Smooth muscle cell (in vitro differentiated cells): ENCODE measurements around the gene BMPR1A. TPM values are rescaled to one million over a fixed set of nuclear protein-coding genes. Genes with fewer than 3 reads are reported as not detected.

Experiments
- DNase-seq: peaks from one replicate; lab custom pipeline; 2025; ENCODE audit not compliant: unreplicated experiment; lab: John Stamatoyannopoulos, UW
- H2AFZ ChIP-seq: fragments of 200-600 bp; sonication (generic); 2 replicates; pipeline ENCODE4 v1.6.0; 2016; ENCODE audit warnings: antibody characterized with exemption, low read depth, mild to moderate bottlenecking
- H3F3A ChIP-seq: fragments of 200-600 bp; sonication (generic); 2 replicates; pipeline ENCODE4 v1.6.0; 2017; ENCODE audit warnings: antibody characterized with exemption, low read depth
- H3K27ac ChIP-seq: fragments of 200-600 bp; sonication (generic); 2 replicates; pipeline ENCODE4 v1.5.1; 2016; ENCODE audit warnings: low read depth, mild to moderate bottlenecking
- H3K27me3 ChIP-seq: fragments of 200-600 bp; sonication (generic); 2 replicates; pipeline ENCODE4 v1.6.1; 2016; ENCODE audit warnings: low read depth, mild to moderate bottlenecking
- H3K36me3 ChIP-seq: fragments of 200-600 bp; sonication (generic); 2 replicates; pipeline ENCODE4 v1.5.1; 2016; ENCODE audit warnings: low read depth
- H3K4me1 ChIP-seq: fragments of 200-600 bp; sonication (generic); 2 replicates; pipeline ENCODE4 v1.5.1; 2016; ENCODE audit warnings: low read depth
- H3K4me2 ChIP-seq: fragments of 200-600 bp; sonication (generic); 2 replicates; pipeline ENCODE4 v1.6.0; 2016; ENCODE audit warnings: mild to moderate bottlenecking
- H3K4me3 ChIP-seq: fragments of 200-600 bp; sonication (generic); 2 replicates; pipeline ENCODE4 v1.5.1; 2016; ENCODE audit warnings: mild to moderate bottlenecking
- H3K79me2 ChIP-seq: fragments of 200-600 bp; sonication (generic); 2 replicates; pipeline ENCODE4 v1.6.0; 2016; ENCODE audit warnings: low read depth, mild to moderate bottlenecking
- H3K9ac ChIP-seq: fragments of 200-600 bp; sonication (generic); 2 replicates; pipeline ENCODE4 v1.6.0; 2016; ENCODE audit warnings: low read depth
- H3K9me3 ChIP-seq: fragments of 200-600 bp; sonication (generic); replicated peaks from 2 replicates; pipeline ENCODE4 v1.5.1; 2016; ENCODE audit warnings: low read depth
- H4K20me1 ChIP-seq: fragments of 200-600 bp; sonication (generic); 2 replicates; pipeline ENCODE4 v1.6.0; 2016; ENCODE audit warnings: low read depth
- CTCF ChIP-seq: fragments of 200-600 bp; sonication (generic); IDR thresholded peaks from 2 replicates; pipeline ENCODE4 v1.5.1; 2017; ENCODE audit warnings: borderline replicate concordance, mild to moderate bottlenecking, antibody characterized with exemption; ENCODE audit not compliant: insufficient read depth, poor library complexity, severe bottlenecking
- WGBS: methylation state at CpG from one replicate; pipeline ENCODE4 v1.1.7; 2016; ENCODE audit warnings: low lambda C conversion rate; 5-methylcytosine and 5-hydroxymethylcytosine counted together
- polyA plus RNA-seq: library from polyadenylated mRNA; unstranded; fragments of >200 nt; fragmentation: Nextera tagmentation; extraction: Ambion mirVana; gene quantifications from 2 replicates; pipeline ENCODE4 v1.2.1, GENCODE V29; 2016
- total RNA-seq: library from RNA; depleted of rRNA; stranded (reverse); fragments of >200 nt; gene quantifications from 2 replicates; pipeline ENCODE4 v1.2.3, GENCODE V29; 2014

The BMPR1A gene
- total and polyA plus RNA-seq, 2 experiments from 2014 or later: 15.5 to 80.9 TPM

DNA sequence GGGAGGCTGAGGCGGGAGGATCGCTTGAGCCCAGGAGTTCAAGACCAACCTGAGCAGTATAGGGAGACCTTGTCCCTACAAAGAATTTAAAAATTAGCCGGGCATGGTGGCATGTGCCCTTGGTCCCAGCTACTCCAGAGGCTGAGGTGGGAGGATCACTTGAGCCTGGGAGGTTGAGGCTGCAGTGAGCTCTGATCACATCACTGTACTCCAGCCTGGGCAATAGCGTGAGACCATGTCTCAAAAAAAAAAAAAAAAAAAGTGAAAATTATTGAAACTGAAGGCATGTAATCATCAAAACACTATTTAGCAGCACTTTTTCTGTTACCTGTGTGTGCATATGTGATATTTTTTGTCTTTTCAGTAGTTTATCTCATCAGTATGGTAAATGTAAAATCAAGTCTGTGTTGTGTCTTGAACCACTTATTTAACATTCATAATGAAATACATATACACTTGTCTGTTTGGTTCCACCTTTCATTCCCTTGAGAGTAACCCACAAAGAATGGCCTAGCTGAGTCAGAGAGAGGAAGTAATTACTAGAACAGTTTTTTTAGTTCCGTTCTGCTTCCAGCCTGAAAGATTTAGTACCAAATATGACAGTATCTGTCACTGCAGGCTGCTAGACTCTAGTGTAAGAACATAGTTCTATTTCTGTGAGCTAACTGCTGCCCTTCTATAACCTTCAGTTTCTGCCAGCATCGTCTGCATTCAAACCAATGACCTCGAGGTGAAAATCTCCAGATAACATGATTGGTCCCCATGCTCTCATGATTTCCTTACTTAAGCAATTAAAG lies 132.4 kb downstream of the BMPR1A start:
- peaks cover 33% of the 10 kb centered on the region for H3K79me2 ChIP-seq
- H3K27ac ChIP-seq: peak overlapping the region; percentile 50
- H3K36me3 ChIP-seq: peaks cover 4% of the 10 kb centered on the region
- peaks cover 13% of the 10 kb centered on the region for H4K20me1 ChIP-seq
- H3K4me3 ChIP-seq: no peak overlapping the region
- H3K9ac ChIP-seq: no peak overlapping the region
- no peak for TF ChIP-seq CTCF
- no peaks in the 10 kb centered on the region for H3K27me3 ChIP-seq
- peak overlapping the region; percentile 29 for H3K4me2 ChIP-seq
- no peak for DNase-seq
- no peaks in the 10 kb centered on the region for H3K4me1 ChIP-seq
- no peak overlapping the region for H2AFZ ChIP-seq
- 71% methylated on average over 7 of the region's 7 CpGs for WGBS
- H3K9me3 ChIP-seq: no peaks in the 10 kb centered on the region
- no peaks in the 10 kb centered on the region for H3F3A ChIP-seq

DNA sequence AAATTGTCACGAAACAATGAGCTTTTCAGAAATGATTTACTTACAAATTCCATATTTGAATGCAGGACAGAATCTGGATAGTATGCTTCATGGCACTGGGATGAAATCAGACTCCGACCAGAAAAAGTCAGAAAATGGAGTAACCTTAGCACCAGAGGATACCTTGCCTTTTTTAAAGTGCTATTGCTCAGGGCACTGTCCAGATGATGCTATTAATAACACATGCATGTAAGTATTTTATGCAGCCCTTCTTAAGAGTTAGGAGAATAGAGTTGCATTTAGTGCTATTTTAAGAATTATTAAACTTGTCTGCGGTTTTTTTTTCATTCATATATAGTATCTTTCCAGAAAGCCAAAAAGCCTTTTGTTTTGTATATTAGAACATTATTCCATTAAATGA lies 133.6 kb downstream of the BMPR1A start:
- Histone ChIP-seq H4K20me1 (peaks cover 13% of the 10 kb centered on the region), H3K4me2 (no peak overlapping the region), H3K4me3 (no peak overlapping the region), H3K27me3 (no peaks in the 10 kb centered on the region), H3K27ac (no peak overlapping the region), H3F3A (no peaks in the 10 kb centered on the region), H3K9ac (no peak overlapping the region), H3K79me2 (peaks cover 23% of the 10 kb centered on the region), H2AFZ (no peak overlapping the region), H3K36me3 (peaks cover 4% of the 10 kb centered on the region), H3K4me1 (no peaks in the 10 kb centered on the region), H3K9me3 (no peaks in the 10 kb centered on the region)
- no peak for DNase-seq
- WGBS: 64% methylated on average over 3 of the region's 3 CpGs
- TF ChIP-seq CTCF: no peak

- Histone ChIP-seq H3K27me3 (no peaks in the 10 kb centered on the region), H3K27ac (no peak overlapping the region), H3K4me2 (no peak overlapping the region), H3F3A (peaks cover 9% of the 10 kb centered on the region), H2AFZ (no peak overlapping the region), H4K20me1 (no peaks in the 10 kb centered on the region), H3K4me1 (peaks cover 11% of the 10 kb centered on the region), H3K9me3 (no peaks in the 10 kb centered on the region), H3K9ac (no peak overlapping the region), H3K4me3 (no peak overlapping the region), H3K36me3 (peaks cover 10% of the 10 kb centered on the region), H3K79me2 (no peaks in the 10 kb centered on the region)
- 86% methylated on average over 4 of the region's 4 CpGs for WGBS
- no peak for DNase-seq
- TF ChIP-seq CTCF: no peak
Observed at GRCh38 chr10:86898511-86898910, 142.1 kb downstream of the BMPR1A start.

GRCh38 chr10:86899132-86899531 lies 142.7 kb downstream of the BMPR1A start:
- no peak for DNase-seq
- H3F3A ChIP-seq: peaks cover 9% of the 10 kb centered on the region
- H3K9ac ChIP-seq: no peak overlapping the region
- H3K27ac ChIP-seq: no peak overlapping the region
- peak overlapping the region; percentile 17 for H3K4me2 ChIP-seq
- WGBS: 59% methylated on average over 6 of the region's 6 CpGs
- TF ChIP-seq CTCF: no peak
- H3K36me3 ChIP-seq: peaks cover 16% of the 10 kb centered on the region
- H3K4me3 ChIP-seq: no peak overlapping the region
- H3K27me3 ChIP-seq: no peaks in the 10 kb centered on the region
- H3K79me2 ChIP-seq: no peaks in the 10 kb centered on the region
- H2AFZ ChIP-seq: no peak overlapping the region
- H3K9me3 ChIP-seq: no peaks in the 10 kb centered on the region
- H4K20me1 ChIP-seq: no peaks in the 10 kb centered on the region
- peaks cover 11% of the 10 kb centered on the region for H3K4me1 ChIP-seq
